ENCODE results near the gene KIF20B.
"Not testable (repeated sequence)": the region's sequence is repeated elsewhere in the genome, so short reads cannot be mapped to it uniquely, and the experiment has no call there.

The KIF20B gene

DNA sequence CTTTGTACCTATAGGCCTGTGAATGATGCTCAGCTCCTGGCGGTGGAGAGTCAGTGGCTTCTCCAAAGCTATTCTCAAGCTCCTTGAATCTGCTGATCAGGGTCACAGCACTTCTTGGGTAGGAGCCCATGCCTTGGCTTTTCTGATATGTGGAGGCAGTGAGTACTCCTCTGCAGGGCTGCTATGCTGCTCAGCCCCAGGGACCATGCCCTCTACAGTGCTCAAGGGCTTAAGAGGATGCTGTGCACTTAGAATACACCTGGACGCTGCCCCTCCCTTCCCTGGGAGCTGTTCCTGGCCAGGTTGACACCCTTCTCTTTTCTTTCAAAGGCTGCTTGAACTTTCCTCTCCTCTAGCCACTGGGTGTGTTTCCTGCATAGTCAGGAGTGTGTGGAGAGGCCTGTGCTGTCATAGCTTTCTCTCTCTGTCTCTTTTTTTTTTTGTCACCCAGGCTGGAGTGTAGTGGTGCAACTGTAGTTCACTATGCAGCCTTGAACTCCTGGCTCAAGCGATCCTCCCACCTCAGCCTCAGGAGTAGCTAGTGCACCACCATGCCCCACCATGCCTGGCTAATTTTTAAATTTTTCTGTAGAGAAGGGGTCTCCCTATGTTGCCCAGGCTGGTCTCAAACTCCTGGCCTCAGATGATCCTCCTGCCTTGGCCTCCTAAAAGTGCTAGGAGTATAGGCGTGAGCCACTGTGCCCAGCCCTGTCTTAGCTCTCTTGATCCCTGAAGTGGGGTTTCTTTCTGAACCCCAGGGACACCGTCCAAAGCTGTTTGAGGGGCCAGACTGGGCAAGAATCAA, 113.9 kb downstream of the KIF20B start:
- no peak overlapping the region for H3K27ac ChIP-seq
- TF ChIP-seq, protein P1, sequence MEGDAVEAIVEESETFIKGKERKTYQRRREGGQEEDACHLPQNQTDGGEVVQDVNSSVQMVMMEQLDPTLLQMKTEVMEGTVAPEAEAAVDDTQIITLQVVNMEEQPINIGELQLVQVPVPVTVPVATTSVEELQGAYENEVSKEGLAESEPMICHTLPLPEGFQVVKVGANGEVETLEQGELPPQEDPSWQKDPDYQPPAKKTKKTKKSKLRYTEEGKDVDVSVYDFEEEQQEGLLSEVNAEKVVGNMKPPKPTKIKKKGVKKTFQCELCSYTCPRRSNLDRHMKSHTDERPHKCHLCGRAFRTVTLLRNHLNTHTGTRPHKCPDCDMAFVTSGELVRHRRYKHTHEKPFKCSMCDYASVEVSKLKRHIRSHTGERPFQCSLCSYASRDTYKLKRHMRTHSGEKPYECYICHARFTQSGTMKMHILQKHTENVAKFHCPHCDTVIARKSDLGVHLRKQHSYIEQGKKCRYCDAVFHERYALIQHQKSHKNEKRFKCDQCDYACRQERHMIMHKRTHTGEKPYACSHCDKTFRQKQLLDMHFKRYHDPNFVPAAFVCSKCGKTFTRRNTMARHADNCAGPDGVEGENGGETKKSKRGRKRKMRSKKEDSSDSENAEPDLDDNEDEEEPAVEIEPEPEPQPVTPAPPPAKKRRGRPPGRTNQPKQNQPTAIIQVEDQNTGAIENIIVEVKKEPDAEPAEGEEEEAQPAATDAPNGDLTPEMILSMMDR (IDR thresholded peaks at IDR 0.05), result no peak
- H3K36me3 ChIP-seq, result no peaks in the 10 kb centered on the region
- no peaks in the 10 kb centered on the region for H3K4me1 ChIP-seq (ENCODE audit: control insufficient read depth in 1 of 2, insufficient read depth in 1 of 2, low read depth in 1 of 2, low read length in 1 of 2)
- H3K4me3 ChIP-seq (ENCODE audit: low read depth in 1 of 2, low read length in 1 of 2), result no peak overlapping the region
- no peaks in the 10 kb centered on the region for H3K27me3 ChIP-seq
- H3K9me3 ChIP-seq, result no peaks in the 10 kb centered on the region

DNA sequence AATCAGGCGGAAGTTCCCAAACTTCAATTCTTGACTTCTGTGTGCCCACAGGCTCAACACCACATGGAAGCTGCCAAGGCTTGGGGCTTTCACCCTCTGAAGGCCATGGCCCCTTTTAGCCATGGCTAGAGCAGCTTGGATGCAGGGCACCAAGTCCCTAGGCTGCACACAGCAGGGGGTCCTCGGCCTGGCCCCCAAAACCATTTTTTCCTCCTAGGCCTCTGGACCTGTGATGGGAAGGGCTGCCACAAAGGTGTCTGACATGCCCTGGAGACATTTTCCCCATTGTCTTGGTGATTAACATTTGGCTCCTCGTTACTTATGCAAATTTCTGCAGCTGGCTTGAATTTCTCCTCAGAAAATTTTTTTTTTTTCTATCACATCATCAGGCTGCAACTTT, 117.6 kb downstream of the KIF20B start:
- not testable (repeated sequence) for H3K27ac ChIP-seq; H3K36me3 ChIP-seq; H3K27me3 ChIP-seq; H3K9me3 ChIP-seq; H3K4me1 ChIP-seq (ENCODE audit: control insufficient read depth in 1 of 2, insufficient read depth in 1 of 2, low read depth in 1 of 2, low read length in 1 of 2); H3K4me3 ChIP-seq (ENCODE audit: low read depth in 1 of 2, low read length in 1 of 2)
